ENCODE data around the gene NUP50. TPM values are rescaled to one million over a fixed set of nuclear protein-coding genes. Genes with fewer than 3 reads are reported as not detected.
A peak's percentile ranks its signal among the peaks of the same experiment; 100 is the strongest.

The NUP50 gene
- total RNA-seq, 3 donors from 2014 or later, result 42.5 to 80.7 (median 65.7) TPM

DNA sequence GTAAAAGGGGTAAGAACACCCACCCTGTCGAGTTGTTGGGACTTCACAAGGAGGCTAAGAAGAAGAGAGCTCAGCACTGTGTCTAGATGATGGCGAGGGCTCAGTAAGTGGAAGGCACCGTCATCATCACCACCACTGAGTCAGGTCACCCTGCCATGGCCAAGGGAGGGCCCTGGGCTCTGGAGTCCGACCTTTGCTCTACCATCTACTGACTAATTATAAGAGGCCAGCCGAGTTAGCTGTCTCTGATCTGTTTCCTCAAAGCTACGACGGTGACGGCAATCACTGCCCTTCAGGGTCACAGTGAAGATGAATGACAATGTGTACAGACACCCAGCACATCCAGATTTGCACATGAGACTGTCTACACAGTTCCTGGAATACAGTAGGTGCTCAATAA lies 47.7 kb downstream of the NUP50 start:
- TF ChIP-seq, protein P1, sequence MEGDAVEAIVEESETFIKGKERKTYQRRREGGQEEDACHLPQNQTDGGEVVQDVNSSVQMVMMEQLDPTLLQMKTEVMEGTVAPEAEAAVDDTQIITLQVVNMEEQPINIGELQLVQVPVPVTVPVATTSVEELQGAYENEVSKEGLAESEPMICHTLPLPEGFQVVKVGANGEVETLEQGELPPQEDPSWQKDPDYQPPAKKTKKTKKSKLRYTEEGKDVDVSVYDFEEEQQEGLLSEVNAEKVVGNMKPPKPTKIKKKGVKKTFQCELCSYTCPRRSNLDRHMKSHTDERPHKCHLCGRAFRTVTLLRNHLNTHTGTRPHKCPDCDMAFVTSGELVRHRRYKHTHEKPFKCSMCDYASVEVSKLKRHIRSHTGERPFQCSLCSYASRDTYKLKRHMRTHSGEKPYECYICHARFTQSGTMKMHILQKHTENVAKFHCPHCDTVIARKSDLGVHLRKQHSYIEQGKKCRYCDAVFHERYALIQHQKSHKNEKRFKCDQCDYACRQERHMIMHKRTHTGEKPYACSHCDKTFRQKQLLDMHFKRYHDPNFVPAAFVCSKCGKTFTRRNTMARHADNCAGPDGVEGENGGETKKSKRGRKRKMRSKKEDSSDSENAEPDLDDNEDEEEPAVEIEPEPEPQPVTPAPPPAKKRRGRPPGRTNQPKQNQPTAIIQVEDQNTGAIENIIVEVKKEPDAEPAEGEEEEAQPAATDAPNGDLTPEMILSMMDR (IDR thresholded peaks at IDR 0.05), result no peak
- Histone ChIP-seq H3K4me3 (no peak overlapping the region), H3K4me1 (ENCODE audit: low read depth) (peaks cover 1% of the 10 kb centered on the region), H3K36me3 (ENCODE audit: low read depth) (no peaks in the 10 kb centered on the region), H3K9me3 (no peaks in the 10 kb centered on the region)
- no peak for ATAC-seq
- intact Hi-C loops (cut with DNase I, micrococcal nuclease), result no loop called here
- no peak for DNase-seq

DNA sequence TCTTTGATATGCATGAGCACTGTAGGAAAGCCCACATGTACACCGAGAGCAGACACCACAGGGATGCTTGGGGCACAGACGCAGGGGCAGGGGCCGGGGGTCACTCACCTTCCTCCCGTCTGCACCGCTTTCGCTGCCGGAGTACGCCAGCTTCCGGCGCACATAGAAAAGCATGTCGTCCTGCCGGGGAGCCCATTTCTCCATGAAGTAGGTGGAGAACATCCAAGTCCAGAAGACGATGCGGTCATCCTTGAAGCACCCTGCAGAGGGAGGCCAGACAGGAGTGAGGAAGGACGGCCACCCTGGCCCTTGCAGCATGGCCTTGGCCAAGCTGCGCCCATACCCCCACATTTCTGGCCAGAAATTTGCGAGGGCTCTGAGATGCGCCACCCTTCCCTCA lies 48.1 kb downstream of the NUP50 start:
- no peaks in the 10 kb centered on the region for H3K9me3 ChIP-seq
- H3K36me3 ChIP-seq (ENCODE audit: low read depth), result no peaks in the 10 kb centered on the region
- DNase-seq, result no peak
- TF ChIP-seq, protein P1 (IDR thresholded peaks at IDR 0.05), result no peak
- no peak overlapping the region for H3K4me3 ChIP-seq
- H3K4me1 ChIP-seq (ENCODE audit: low read depth), result peaks cover 3% of the 10 kb centered on the region
- intact Hi-C loops (cut with DNase I, micrococcal nuclease), result no loop called here
- no peak for ATAC-seq

DNA sequence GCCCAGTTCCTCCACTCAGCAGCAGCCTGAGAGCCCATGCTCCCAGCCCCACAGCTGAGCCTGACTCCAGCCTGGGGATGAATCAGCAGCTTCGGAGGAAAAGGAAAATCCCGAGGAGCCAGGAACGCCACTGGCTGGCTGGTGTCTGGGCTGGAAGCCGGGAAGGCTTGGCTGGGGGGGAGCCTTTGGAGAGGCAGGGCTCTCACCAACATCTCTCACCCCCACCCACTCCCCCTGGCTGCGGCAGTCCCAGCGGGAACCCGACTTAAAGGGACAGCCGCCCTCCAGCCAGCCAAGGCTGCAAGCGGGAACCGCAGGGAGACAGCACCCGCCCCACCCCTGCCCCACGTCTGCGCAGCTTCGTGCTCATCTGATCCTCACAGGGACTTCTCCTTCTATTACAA lies 48.6 kb downstream of the NUP50 start:
- ATAC-seq (peak; percentile 56), DNase-seq (peak; percentile 50 to 78 (median 62))
- H3K4me1 ChIP-seq (ENCODE audit: low read depth), result peaks cover 3% of the 10 kb centered on the region
- intact Hi-C loops (cut with DNase I, micrococcal nuclease), result no loop called here
- no peak overlapping the region for H3K4me3 ChIP-seq
- no peaks in the 10 kb centered on the region for H3K36me3 ChIP-seq (ENCODE audit: low read depth)
- H3K9me3 ChIP-seq, result no peaks in the 10 kb centered on the region
- TF ChIP-seq, protein P1 (IDR thresholded peaks at IDR 0.05), result no peak

DNA sequence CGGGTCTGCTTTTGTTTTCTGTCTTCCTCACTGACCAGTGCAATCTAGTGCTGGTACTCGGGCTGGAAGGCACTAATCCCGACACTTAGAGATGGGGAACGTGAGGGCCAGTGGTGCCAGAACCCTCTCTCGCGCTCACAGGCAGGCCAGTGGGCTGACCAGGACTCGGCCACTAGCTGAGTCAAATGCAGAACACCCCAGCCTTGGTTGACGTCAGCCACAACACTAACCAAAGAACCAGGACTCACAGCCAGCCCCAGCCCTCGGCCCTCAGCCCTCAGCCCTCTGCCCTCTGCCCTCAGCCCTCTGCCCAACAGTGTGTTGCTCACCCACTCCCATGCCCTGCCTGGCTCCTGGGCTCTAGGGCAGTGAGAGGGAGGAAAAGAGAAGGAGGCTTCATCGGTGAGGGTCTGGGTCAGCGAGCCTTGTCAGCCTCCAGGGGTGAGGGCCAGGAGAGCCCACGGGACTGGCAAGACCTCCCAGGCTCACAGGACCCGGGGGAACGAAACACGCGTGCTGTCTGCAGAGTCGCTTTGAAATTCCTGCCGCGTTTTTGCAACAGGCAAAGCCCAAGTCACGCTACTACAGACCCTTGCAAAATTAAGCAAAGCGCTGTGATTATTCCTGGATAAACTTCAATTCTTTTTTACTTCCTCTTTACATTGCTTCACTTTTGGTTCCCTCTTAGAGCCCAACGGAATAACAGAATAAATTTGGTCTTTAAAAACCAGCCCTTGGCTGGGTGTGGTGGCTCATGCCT lies 49.4 kb downstream of the NUP50 start:
- ATAC-seq (peak; percentile 47), DNase-seq (peak in 2 of 3 donors; percentile 31 to 59)
- Histone ChIP-seq H3K4me1 (ENCODE audit: low read depth) (peaks cover 3% of the 10 kb centered on the region), H3K4me3 (no peak overlapping the region), H3K9me3 (no peaks in the 10 kb centered on the region), H3K36me3 (ENCODE audit: low read depth) (no peaks in the 10 kb centered on the region)
- TF ChIP-seq, protein P1 (IDR thresholded peaks at IDR 0.05), result no peak
- intact Hi-C loops (cut with DNase I, micrococcal nuclease), result no loop called here

DNA sequence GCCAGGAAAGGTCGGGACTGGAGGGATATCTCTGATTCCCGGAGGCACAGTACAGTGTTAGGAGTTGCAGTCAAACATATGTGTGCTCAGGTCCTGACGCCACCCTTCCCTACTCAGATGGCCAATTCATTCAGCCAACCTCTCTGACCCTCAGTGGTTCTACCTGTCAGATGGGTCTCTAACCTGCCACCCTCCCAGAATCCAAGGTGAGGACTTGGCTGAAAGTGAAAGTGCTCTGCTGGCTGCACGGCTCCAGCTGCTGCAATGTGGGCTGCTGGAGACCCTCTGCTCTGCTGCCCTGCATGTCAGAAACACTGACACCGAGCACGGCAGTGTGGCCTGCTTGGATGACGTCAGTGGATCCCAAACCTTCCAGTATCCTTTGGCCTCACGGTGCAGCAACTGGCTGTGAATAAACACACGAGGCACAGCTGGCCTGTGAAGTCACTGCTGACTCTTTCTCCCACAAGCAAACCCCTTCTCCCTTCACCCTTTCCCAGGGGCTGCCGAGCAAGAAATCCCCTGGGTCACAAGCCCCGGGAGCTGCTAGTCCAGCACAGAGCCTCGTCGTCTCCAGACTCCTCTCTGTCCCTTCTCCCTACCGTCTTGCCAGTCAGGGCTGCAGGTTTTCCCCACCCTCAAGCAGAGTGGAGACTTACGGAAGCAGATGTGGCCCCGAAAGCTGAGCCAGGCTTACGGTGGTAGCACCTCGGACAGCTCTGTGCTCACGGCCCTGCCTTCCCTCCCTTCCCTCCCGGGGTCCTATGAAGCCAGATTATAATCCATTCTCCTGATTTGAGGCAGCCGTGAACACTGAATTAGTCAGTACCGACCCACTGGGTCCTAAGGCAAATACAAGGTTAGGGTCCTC lies 52.6 kb downstream of the NUP50 start:
- ATAC-seq (no peak), DNase-seq (no peak)
- TF ChIP-seq, protein P1 (IDR thresholded peaks at IDR 0.05), result no peak
- intact Hi-C loops (cut with DNase I, micrococcal nuclease), result no loop called here
- Histone ChIP-seq H3K9me3 (no peaks in the 10 kb centered on the region), H3K4me1 (ENCODE audit: low read depth) (peaks cover 3% of the 10 kb centered on the region), H3K36me3 (ENCODE audit: low read depth) (no peaks in the 10 kb centered on the region), H3K4me3 (no peak overlapping the region)
